Measurements from ENCODE around the gene UBXN1. TPM values are rescaled to one million over a fixed set of nuclear protein-coding genes. Genes with fewer than 3 reads are reported as not detected.
A peak's percentile ranks its signal among the peaks of the same experiment; 100 is the strongest.
"Not testable (repeated sequence)": the region's sequence is repeated elsewhere in the genome, so short reads cannot be mapped to it uniquely, and the experiment has no call there.

Gene UBXN1
- total RNA-seq, 1 experiment from 2014 or later = 118 TPM

DNA sequence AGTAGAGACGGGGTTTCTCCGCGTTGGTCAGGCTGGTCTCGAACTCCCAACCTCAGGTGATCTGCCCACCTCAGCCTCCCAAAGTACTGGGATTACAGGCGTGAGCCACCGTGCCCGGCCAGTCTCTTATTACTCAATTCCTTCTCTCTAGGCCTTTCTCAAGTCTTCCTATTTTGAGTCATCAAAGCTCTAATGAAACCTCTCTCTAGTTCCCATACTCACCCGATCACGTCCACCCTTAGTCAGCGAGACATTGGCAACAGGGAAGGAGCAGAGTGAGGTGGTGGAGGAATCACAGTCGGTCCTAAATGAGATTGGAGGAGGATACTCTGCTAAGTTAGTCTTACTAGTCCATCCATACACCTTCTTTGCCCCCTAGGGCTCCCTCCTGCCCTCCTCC is 23.4 kb upstream of the UBXN1 start:
- H3K27ac Mint-ChIP-seq (ENCODE audit: unreplicated experiment) = no peak overlapping the region
- intact Hi-C loops (cut with micrococcal nuclease; ENCODE audit: unreplicated experiment) = no loop called here
- no peaks in the 10 kb centered on the region for H3K27me3 Mint-ChIP-seq (ENCODE audit: insufficient read depth, unreplicated experiment)
- peaks cover 16% of the 10 kb centered on the region for H3K4me1 Mint-ChIP-seq (ENCODE audit: low read depth, unreplicated experiment)
- POLR2A ChIA-PET = no interaction called here
- no peak overlapping the region for H3K4me3 ChIP-seq (ENCODE audit: low read depth, low read length)
- BruUV-seq (replicated peaks) = no TSS peak
- TF ChIP-seq, protein P1, sequence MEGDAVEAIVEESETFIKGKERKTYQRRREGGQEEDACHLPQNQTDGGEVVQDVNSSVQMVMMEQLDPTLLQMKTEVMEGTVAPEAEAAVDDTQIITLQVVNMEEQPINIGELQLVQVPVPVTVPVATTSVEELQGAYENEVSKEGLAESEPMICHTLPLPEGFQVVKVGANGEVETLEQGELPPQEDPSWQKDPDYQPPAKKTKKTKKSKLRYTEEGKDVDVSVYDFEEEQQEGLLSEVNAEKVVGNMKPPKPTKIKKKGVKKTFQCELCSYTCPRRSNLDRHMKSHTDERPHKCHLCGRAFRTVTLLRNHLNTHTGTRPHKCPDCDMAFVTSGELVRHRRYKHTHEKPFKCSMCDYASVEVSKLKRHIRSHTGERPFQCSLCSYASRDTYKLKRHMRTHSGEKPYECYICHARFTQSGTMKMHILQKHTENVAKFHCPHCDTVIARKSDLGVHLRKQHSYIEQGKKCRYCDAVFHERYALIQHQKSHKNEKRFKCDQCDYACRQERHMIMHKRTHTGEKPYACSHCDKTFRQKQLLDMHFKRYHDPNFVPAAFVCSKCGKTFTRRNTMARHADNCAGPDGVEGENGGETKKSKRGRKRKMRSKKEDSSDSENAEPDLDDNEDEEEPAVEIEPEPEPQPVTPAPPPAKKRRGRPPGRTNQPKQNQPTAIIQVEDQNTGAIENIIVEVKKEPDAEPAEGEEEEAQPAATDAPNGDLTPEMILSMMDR (IDR thresholded peaks at IDR 0.05; ENCODE audit: insufficient read depth in 1 of 2, low read depth in 1 of 2, low read length in 1 of 2, severe bottlenecking in 1 of 2, unreplicated experiment in 1 of 2) = no peak
- H3K9me3 ChIP-seq = no peaks in the 10 kb centered on the region
- H3K4me1 ChIP-seq = peaks cover 9% of the 10 kb centered on the region; the same call in 1 of the 2 replicates
- CTCF ChIA-PET = interaction anchor here (0.6 kb wide), 1 partner anchor 135 kb away, joined by 14 read pairs; no protein-coding TSS in a partner anchor
- H3K36me3 Mint-ChIP-seq (ENCODE audit: insufficient read depth, unreplicated experiment) = peaks cover 67% of the 10 kb centered on the region
- no peak for DNase-seq
- H3K4me3 Mint-ChIP-seq (ENCODE audit: unreplicated experiment) = no peak overlapping the region
- H3K27me3 ChIP-seq (replicated peaks; ENCODE audit: control insufficient read depth, insufficient read depth, low read length) = no peaks in the 10 kb centered on the region
- no peaks in the 10 kb centered on the region; the same call in none of the 2 replicates for H3K36me3 ChIP-seq (ENCODE audit: control insufficient read depth, insufficient read depth, low read length)
- H3K9me3 Mint-ChIP-seq (ENCODE audit: unreplicated experiment) = no peaks in the 10 kb centered on the region

DNA sequence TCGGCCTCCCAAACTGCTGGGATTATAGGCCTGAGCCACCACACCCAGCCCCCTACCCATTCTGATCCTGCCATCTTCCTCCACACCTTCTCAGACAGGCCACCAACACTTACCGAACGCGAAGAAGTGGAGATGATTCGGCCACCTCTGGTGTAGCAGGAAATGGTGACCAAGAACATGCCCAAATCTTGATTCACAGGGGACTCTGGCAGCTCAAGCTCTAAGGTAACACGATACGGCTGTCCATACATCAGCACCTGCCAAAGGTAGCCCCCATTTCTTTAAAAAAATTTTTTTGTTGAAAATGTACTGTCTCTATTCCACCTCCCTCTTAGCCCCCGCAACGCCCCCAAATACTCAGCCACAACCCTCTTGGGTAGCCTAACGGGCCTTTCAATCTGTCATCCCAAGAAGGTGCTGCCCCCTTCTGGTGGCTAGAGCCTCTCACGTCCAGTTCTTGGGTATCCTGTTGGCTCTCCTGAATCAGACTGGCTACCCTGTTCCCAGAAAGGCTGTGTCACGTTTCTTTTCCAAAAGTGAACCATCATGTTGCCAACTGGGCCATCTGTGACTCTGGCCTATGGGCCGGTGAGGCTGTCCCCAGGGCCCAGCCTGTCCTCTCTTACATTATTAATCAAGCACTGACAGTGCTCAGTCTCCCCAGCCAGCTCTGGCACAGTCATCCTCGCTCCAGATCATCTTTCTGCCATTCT is 15.7 kb upstream of the UBXN1 start:
- Mint-ChIP-seq H3K9me3 (ENCODE audit: unreplicated experiment) (no peaks in the 10 kb centered on the region), H3K36me3 (ENCODE audit: insufficient read depth, unreplicated experiment) (peaks cover 60% of the 10 kb centered on the region), H3K4me3 (ENCODE audit: unreplicated experiment) (no peak overlapping the region), H3K27me3 (ENCODE audit: insufficient read depth, unreplicated experiment) (no peaks in the 10 kb centered on the region), H3K27ac (ENCODE audit: unreplicated experiment) (no peak overlapping the region), H3K4me1 (ENCODE audit: low read depth, unreplicated experiment) (peaks cover 6% of the 10 kb centered on the region)
- Histone ChIP-seq H3K4me3 (ENCODE audit: low read depth, low read length) (no peak overlapping the region), H3K9me3 (no peaks in the 10 kb centered on the region), H3K36me3 (ENCODE audit: control insufficient read depth, insufficient read depth, low read length) (peaks cover 2% of the 10 kb centered on the region), H3K4me1 (no peaks in the 10 kb centered on the region), H3K27me3 (replicated peaks; ENCODE audit: control insufficient read depth, insufficient read depth, low read length) (no peaks in the 10 kb centered on the region)
- peak; percentile 70 to 77 for DNase-seq
- intact Hi-C loops (cut with micrococcal nuclease; ENCODE audit: unreplicated experiment) = loop anchor here (1.0 kb wide), 1 partner anchor 15 kb away; the partner anchor contains the start of gene UBXN1
- ChIA-PET POLR2A (interaction anchor here (0.5 to 1.7 kb wide), 3 partner anchors 35 to 145 kb away, joined by 3 to 4 read pairs (median 4); partner anchors contain the start of gene TUT1), CTCF (interaction anchor here (0.6 to 1.5 kb wide), 8 partner anchors 11 to 288 kb away, joined by 3 to 10 read pairs (median 4); partner anchors contain the start of gene ZBTB3)
- TF ChIP-seq, protein P1 (IDR thresholded peaks at IDR 0.05; ENCODE audit: insufficient read depth in 1 of 2, low read depth in 1 of 2, low read length in 1 of 2, severe bottlenecking in 1 of 2, unreplicated experiment in 1 of 2) = peak; percentile 64 to 82
- no TSS peak for BruUV-seq (replicated peaks)

DNA sequence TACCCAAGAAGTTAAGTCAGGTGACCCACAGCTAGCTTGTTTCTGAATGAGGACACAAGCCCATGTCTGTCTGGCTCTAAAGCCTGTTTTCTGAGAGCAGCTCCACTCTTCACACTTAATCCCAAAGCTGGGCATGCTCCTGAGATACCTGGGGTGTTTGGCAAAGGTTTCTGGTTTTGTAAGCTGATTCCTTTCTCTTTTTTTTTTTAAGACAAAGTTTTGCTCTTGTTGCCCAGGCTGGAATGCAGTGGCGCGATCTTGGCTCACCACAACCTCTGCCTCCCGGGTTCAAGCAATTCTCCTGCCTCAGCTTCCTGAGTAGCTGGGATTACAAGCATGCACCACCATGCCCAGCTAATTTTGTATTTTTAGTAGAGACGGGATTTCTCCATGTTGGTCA is 14.8 kb upstream of the UBXN1 start:
- H3K36me3 Mint-ChIP-seq (ENCODE audit: insufficient read depth, unreplicated experiment) = peaks cover 53% of the 10 kb centered on the region
- not testable (repeated sequence) for H3K4me3 Mint-ChIP-seq (ENCODE audit: unreplicated experiment); H3K27ac Mint-ChIP-seq (ENCODE audit: unreplicated experiment); H3K4me1 Mint-ChIP-seq (ENCODE audit: low read depth, unreplicated experiment); H3K27me3 ChIP-seq (replicated peaks; ENCODE audit: control insufficient read depth, insufficient read depth, low read length); H3K9me3 ChIP-seq; DNase-seq; H3K4me3 ChIP-seq (ENCODE audit: low read depth, low read length); H3K36me3 ChIP-seq (ENCODE audit: control insufficient read depth, insufficient read depth, low read length); H3K27me3 Mint-ChIP-seq (ENCODE audit: insufficient read depth, unreplicated experiment); H3K4me1 ChIP-seq; H3K9me3 Mint-ChIP-seq (ENCODE audit: unreplicated experiment); BruUV-seq (replicated peaks)
- POLR2A ChIA-PET = interaction anchor here (1.3 to 1.7 kb wide), 2 partner anchors 29 to 102 kb away, joined by 4 to 6 read pairs; partner anchors contain the start of genes C11orf98, CSKMT and TUT1
- CTCF ChIA-PET = interaction anchor here (0.5 to 1.2 kb wide), 3 partner anchors 20 to 60 kb away, joined by 3 to 4 read pairs (median 3); partner anchors contain the start of gene ZBTB3
- intact Hi-C loops (cut with micrococcal nuclease; ENCODE audit: unreplicated experiment) = loop anchor here (1.0 kb wide), 1 partner anchor 14 kb away; the partner anchor contains the start of gene UBXN1

All from Caco-2 (cell line).